ENCODE results near the gene NR2C1.
"Not testable (repeated sequence)": the region's sequence is repeated elsewhere in the genome, so short reads cannot be mapped to it uniquely, and the experiment has no call there.

The NR2C1 gene

GRCh38 chr12:95072900-95073697, at the start of gene NR2C1:
TSS of gene NR2C1 (minus strand) at chr12:95073618. CDS start at chr12:95067384, 6,234 bp downstream.
- peak; percentile 96 to 97 for DNase-seq

DNA sequence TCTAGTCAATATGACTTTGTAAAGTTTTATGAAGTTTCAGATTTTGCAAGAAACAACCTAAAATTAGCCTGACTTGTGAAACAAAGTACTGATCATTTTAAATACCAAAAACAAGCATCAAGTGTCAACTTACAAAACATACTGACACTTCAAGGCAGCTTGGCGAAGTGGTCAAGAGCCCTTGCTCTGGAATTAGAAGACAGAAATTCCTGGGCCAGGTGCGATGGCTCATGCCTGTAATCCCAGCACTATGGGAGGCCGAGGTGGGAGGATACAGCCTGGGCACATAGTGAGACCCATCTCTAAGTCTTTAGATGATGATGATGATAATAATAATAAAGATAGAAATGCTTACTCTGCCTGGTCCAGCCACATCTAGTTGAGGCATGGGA, 45.4 kb upstream of the NR2C1 start:
- DNase-seq = no peak

DNA sequence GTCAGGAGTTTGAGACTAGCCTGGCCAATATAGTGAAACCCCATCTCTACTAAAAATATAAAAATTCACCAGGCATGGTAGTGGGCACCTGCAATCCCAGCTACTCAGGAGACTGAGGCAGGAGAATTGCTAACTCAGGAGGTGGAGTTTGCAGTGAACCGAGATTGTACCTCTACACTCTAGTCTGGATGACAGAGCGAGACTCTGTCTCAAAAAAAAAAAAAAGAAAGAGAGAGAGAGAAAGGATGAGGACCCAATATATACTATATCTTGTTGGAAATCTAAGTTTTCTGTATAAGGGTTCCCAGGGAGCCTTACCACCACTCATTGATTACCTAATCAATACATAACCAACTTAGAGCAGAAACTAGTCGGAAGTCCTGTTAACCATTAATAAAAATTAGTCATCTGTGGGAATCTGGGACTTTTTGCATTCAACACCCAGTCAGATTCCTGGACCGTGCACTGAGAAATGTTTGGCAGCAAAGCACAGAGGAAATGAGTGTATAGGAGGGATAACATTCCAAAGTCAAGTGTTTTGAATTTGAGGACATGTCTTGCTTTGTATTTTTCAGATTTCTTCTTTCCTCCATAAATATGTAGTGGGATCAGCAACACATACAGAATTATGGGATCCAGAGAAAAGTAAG, 44.8 kb upstream of the NR2C1 start:
- no peak for DNase-seq

- DNase-seq = peak; percentile 76 to 80
Measured at GRCh38 chr12:95117178-95117599, 43.8 kb upstream of the NR2C1 start.

- DNase-seq = no peak
Measured at GRCh38 chr12:95116773-95117172, 43.4 kb upstream of the NR2C1 start.

DNA sequence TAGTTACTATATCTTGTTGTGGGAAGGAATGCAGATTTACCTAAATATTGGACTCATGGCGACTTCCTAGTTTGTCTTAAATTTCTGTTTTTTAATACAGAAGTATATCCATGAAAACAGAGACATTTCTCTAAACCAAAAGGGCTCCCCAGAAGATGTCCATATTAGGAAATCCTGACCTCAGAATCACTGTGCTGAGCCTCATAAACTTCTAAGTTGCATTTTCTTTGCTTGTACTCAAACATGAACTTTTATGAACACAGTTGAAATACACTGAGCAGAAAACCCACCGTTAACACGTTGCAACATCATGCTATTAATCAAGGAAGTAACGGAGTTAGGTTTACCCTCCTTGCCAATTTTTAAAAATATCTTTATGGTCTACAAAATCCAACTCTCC, 42.9 kb upstream of the NR2C1 start:
- no peak for DNase-seq

DNA sequence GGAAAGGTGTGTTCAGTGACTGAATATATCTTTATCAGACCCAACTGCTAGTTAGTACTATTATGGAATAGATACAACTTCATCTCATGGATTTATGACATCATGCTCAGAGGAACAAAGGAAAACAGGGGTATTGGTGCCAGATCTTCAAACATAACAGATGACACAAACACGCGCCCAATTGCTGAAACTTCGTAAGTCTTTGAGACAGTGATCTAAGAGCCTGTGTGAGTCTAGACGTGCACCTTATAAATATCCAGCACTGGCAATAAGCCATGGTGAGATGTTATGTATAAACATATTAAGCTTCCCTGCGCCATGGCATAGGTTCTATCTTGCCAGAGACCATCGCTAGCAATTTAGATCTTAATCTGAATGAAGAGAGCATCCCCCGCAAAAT, 42.2 kb upstream of the NR2C1 start:
- DNase-seq = no peak

- DNase-seq = no peak
Measured at GRCh38 chr12:95114766-95115405, 41.5 kb upstream of the NR2C1 start.

GRCh38 chr12:95107362-95107761, 33.9 kb upstream of the NR2C1 start:
- DNase-seq = no peak

- DNase-seq = no peak
Measured at GRCh38 chr12:95105540-95105939, 32.1 kb upstream of the NR2C1 start.

DNA sequence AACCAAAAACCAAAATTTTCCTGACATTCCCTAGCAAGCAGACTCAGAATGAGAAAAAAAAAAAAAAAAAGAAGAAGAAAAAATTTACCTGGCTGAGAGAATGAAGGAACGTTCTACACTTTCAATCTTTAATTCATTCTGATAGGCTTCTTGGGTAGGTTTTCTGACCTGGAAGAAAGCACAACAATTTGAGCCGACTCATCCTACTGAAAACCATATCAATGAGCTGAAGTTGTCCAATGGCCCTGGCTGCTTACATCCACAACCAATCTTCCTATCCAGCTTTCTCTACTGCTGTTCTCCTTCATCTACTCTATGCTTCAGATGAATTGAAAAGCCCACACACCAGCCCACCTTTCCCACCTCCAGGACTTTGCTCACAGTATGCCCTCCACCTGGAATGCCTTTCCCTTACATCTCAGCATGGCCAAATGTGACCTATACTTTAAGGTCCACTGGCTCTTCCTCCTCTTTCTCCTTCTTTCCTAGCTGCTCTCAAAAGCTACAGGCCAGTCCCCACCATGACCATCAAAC, 31.6 kb upstream of the NR2C1 start:
- DNase-seq = no peak

- DNase-seq = peak; percentile 13 to 27
Measured at GRCh38 chr12:95102916-95103671, 29.7 kb upstream of the NR2C1 start.

GRCh38 chr12:95101957-95102356, 28.5 kb upstream of the NR2C1 start:
- DNase-seq = not testable (repeated sequence)

GRCh38 chr12:95100264-95101190, 27.1 kb upstream of the NR2C1 start:
- DNase-seq = no peak

GRCh38 chr12:95099270-95099790, 25.9 kb upstream of the NR2C1 start:
- DNase-seq = no peak

GRCh38 chr12:95096852-95097251, 23.4 kb upstream of the NR2C1 start:
- DNase-seq = no peak

DNA sequence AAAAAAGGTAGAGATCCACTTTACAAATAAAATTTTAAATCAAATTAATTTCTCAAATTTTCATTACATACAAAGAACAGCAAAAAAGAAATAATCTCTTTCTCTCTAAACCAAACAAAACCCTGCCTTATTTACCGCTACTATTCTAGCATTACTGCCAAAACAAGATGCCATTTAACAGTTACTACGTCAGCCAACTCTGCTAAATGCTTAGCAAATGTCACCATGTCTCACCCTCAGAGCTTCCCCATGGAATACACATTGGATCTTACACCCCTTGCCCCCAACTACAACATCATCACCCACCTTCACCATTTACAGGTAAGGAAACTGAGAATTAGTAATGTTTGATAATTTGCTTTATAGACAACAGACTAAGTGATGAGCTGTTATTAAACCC, 23.0 kb upstream of the NR2C1 start:
- DNase-seq = no peak

- peak; percentile 8 to 15 for DNase-seq
Measured at GRCh38 chr12:95095866-95096265, 22.4 kb upstream of the NR2C1 start.

DNA sequence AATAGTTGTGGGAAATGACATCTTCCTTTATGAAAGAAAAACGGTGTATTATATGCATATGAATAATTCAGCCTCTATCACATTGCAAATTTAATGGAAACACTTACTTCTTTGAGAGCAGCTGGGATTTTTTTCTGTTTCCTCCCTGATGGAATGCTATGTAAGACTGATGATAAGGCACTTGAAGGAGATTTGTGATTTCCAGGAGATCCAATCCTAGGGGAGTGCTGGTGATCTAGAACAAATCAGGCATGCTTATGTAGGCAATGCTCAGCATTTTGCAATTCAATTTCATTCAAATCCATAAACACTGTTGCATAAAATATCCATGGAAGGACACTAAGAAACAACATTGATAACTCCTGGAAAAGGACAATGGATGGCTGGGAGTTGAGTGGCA, 16.0 kb upstream of the NR2C1 start:
- no peak for DNase-seq

- peak in 1 of 2 experiments; percentile 6 for DNase-seq
Measured at GRCh38 chr12:95088379-95088778, 15.0 kb upstream of the NR2C1 start.

- DNase-seq = no peak
Measured at GRCh38 chr12:95085612-95086011, 12.2 kb upstream of the NR2C1 start.

Data from Kasumi-1 (cell line).